ENCODE data around the gene BCAS1.
A peak's percentile ranks its signal among the peaks of the same experiment; 100 is the strongest.

The BCAS1 gene

GRCh38 chr20:54047720-54048119, 22.7 kb downstream of the BCAS1 start:
- DNase-seq: no peak
- H3K4me3 Mint-ChIP-seq: no peak overlapping the region
- H3K27me3 Mint-ChIP-seq: peaks cover 13 to 29% of the 10 kb centered on the region in 2 donors
- no peaks in the 10 kb centered on the region for H3K9me3 Mint-ChIP-seq
- H3K36me3 Mint-ChIP-seq (ENCODE audit: insufficient read depth): peaks cover 2% of the 10 kb centered on the region
- peaks cover 3 to 8% of the 10 kb centered on the region in 2 donors for H3K4me1 Mint-ChIP-seq (ENCODE audit: low read depth in 2 of 2)
- no peak for ATAC-seq (replicated peaks)
- peak overlapping the region in 1 of 2 donors; percentile 32 for H3K27ac Mint-ChIP-seq

- ATAC-seq (replicated peaks): no peak
- Mint-ChIP-seq H3K27me3 (peaks cover 8 to 25% of the 10 kb centered on the region in 2 donors), H3K4me1 (ENCODE audit: low read depth in 2 of 2) (peaks cover 3 to 8% of the 10 kb centered on the region in 2 donors), H3K36me3 (ENCODE audit: insufficient read depth) (peaks cover 2% of the 10 kb centered on the region), H3K9me3 (no peaks in the 10 kb centered on the region), H3K27ac (no peak overlapping the region), H3K4me3 (no peak overlapping the region)
- DNase-seq: no peak
Observed at GRCh38 chr20:54047048-54047447, 23.3 kb downstream of the BCAS1 start.

- Mint-ChIP-seq H3K4me1 (ENCODE audit: low read depth in 2 of 2) (peaks cover 3 to 8% of the 10 kb centered on the region in 2 donors), H3K4me3 (no peak overlapping the region), H3K27ac (no peak overlapping the region), H3K9me3 (no peaks in the 10 kb centered on the region), H3K36me3 (ENCODE audit: insufficient read depth) (peaks cover 2% of the 10 kb centered on the region), H3K27me3 (peaks cover 25 to 28% of the 10 kb centered on the region in 2 donors)
- DNase-seq (no peak), ATAC-seq (replicated peaks) (no peak)
Observed at GRCh38 chr20:54044156-54044555, 26.2 kb downstream of the BCAS1 start.

GRCh38 chr20:54043076-54043967, 27.1 kb downstream of the BCAS1 start:
- no peaks in the 10 kb centered on the region for H3K9me3 Mint-ChIP-seq
- no peak overlapping the region for H3K27ac Mint-ChIP-seq
- peaks cover 2% of the 10 kb centered on the region for H3K36me3 Mint-ChIP-seq (ENCODE audit: insufficient read depth)
- ATAC-seq (replicated peaks) (no peak), DNase-seq (no peak)
- H3K27me3 Mint-ChIP-seq: peaks cover 26 to 36% of the 10 kb centered on the region in 2 donors
- H3K4me3 Mint-ChIP-seq: no peak overlapping the region
- H3K4me1 Mint-ChIP-seq (ENCODE audit: low read depth in 2 of 2): peaks cover 3 to 8% of the 10 kb centered on the region in 2 donors

- DNase-seq (no peak), ATAC-seq (replicated peaks) (no peak)
- Mint-ChIP-seq H3K27ac (no peak overlapping the region), H3K9me3 (no peaks in the 10 kb centered on the region), H3K4me3 (no peak overlapping the region), H3K27me3 (peaks cover 30 to 41% of the 10 kb centered on the region in 2 donors), H3K36me3 (ENCODE audit: insufficient read depth) (no peaks in the 10 kb centered on the region), H3K4me1 (ENCODE audit: low read depth in 2 of 2) (no peaks in the 10 kb centered on the region)
Observed at GRCh38 chr20:54042021-54042420, 28.4 kb downstream of the BCAS1 start.

GRCh38 chr20:54041336-54041735, 29.1 kb downstream of the BCAS1 start:
- H3K4me3 Mint-ChIP-seq: no peak overlapping the region
- no peak overlapping the region for H3K27ac Mint-ChIP-seq
- no peak for DNase-seq
- H3K36me3 Mint-ChIP-seq (ENCODE audit: insufficient read depth): no peaks in the 10 kb centered on the region
- H3K9me3 Mint-ChIP-seq: no peaks in the 10 kb centered on the region
- no peaks in the 10 kb centered on the region for H3K4me1 Mint-ChIP-seq (ENCODE audit: low read depth in 2 of 2)
- ATAC-seq (replicated peaks): no peak
- peaks cover 30 to 41% of the 10 kb centered on the region in 2 donors for H3K27me3 Mint-ChIP-seq

- DNase-seq (no peak), ATAC-seq (replicated peaks) (no peak)
- Mint-ChIP-seq H3K27me3 (peaks cover 30 to 41% of the 10 kb centered on the region in 2 donors), H3K4me1 (ENCODE audit: low read depth in 2 of 2) (no peaks in the 10 kb centered on the region), H3K9me3 (no peaks in the 10 kb centered on the region), H3K4me3 (no peak overlapping the region), H3K27ac (no peak overlapping the region), H3K36me3 (ENCODE audit: insufficient read depth) (no peaks in the 10 kb centered on the region)
Observed at GRCh38 chr20:54040531-54040930, 29.9 kb downstream of the BCAS1 start.

- H3K4me1 Mint-ChIP-seq (ENCODE audit: low read depth in 2 of 2): no peaks in the 10 kb centered on the region
- H3K36me3 Mint-ChIP-seq (ENCODE audit: insufficient read depth): no peaks in the 10 kb centered on the region
- DNase-seq (no peak), ATAC-seq (replicated peaks) (no peak)
- peaks cover 39 to 47% of the 10 kb centered on the region in 2 donors for H3K27me3 Mint-ChIP-seq
- H3K27ac Mint-ChIP-seq: no peak overlapping the region
- H3K9me3 Mint-ChIP-seq: no peaks in the 10 kb centered on the region
- H3K4me3 Mint-ChIP-seq: no peak overlapping the region
Observed at GRCh38 chr20:54038961-54039360, 31.4 kb downstream of the BCAS1 start.

GRCh38 chr20:54037525-54037924, 32.9 kb downstream of the BCAS1 start:
- Mint-ChIP-seq H3K27ac (no peak overlapping the region), H3K9me3 (peaks cover 2 to 7% of the 10 kb centered on the region in 2 donors), H3K36me3 (ENCODE audit: insufficient read depth) (no peaks in the 10 kb centered on the region), H3K4me3 (no peak overlapping the region), H3K27me3 (peaks cover 47 to 59% of the 10 kb centered on the region in 2 donors), H3K4me1 (ENCODE audit: low read depth in 2 of 2) (no peaks in the 10 kb centered on the region)
- no peak for ATAC-seq (replicated peaks)
- no peak for DNase-seq

- H3K36me3 Mint-ChIP-seq (ENCODE audit: insufficient read depth): no peaks in the 10 kb centered on the region
- no peaks in the 10 kb centered on the region for H3K4me1 Mint-ChIP-seq (ENCODE audit: low read depth in 2 of 2)
- DNase-seq (no peak), ATAC-seq (replicated peaks) (no peak)
- H3K27ac Mint-ChIP-seq: no peak overlapping the region
- no peak overlapping the region for H3K4me3 Mint-ChIP-seq
- H3K9me3 Mint-ChIP-seq: peaks cover 2 to 17% of the 10 kb centered on the region in 2 donors
- H3K27me3 Mint-ChIP-seq: peaks cover 70 to 75% of the 10 kb centered on the region in 2 donors
Observed at GRCh38 chr20:54029643-54030042, 40.8 kb downstream of the BCAS1 start.

GRCh38 chr20:54029176-54029575, 41.2 kb downstream of the BCAS1 start:
- no peak for ATAC-seq (replicated peaks)
- H3K4me3 Mint-ChIP-seq: no peak overlapping the region
- peaks cover 70 to 75% of the 10 kb centered on the region in 2 donors for H3K27me3 Mint-ChIP-seq
- H3K4me1 Mint-ChIP-seq (ENCODE audit: low read depth in 2 of 2): no peaks in the 10 kb centered on the region
- H3K9me3 Mint-ChIP-seq: peaks cover 2 to 17% of the 10 kb centered on the region in 2 donors
- no peaks in the 10 kb centered on the region for H3K36me3 Mint-ChIP-seq (ENCODE audit: insufficient read depth)
- no peak overlapping the region for H3K27ac Mint-ChIP-seq
- no peak for DNase-seq

- no peak overlapping the region for H3K4me3 Mint-ChIP-seq
- no peaks in the 10 kb centered on the region for H3K36me3 Mint-ChIP-seq (ENCODE audit: insufficient read depth)
- H3K27ac Mint-ChIP-seq: no peak overlapping the region
- no peaks in the 10 kb centered on the region for H3K4me1 Mint-ChIP-seq (ENCODE audit: low read depth in 2 of 2)
- H3K9me3 Mint-ChIP-seq: peaks cover 2 to 17% of the 10 kb centered on the region in 2 donors
- ATAC-seq (replicated peaks) (no peak), DNase-seq (no peak)
- peaks cover 66 to 75% of the 10 kb centered on the region in 2 donors for H3K27me3 Mint-ChIP-seq
Observed at GRCh38 chr20:54028276-54029011, 42.0 kb downstream of the BCAS1 start.

- H3K9me3 Mint-ChIP-seq: peaks cover 0 to 12% of the 10 kb centered on the region in 2 donors
- H3K27ac Mint-ChIP-seq: no peak overlapping the region
- H3K27me3 Mint-ChIP-seq: peaks cover 59 to 68% of the 10 kb centered on the region in 2 donors
- H3K36me3 Mint-ChIP-seq (ENCODE audit: insufficient read depth): no peaks in the 10 kb centered on the region
- no peak overlapping the region for H3K4me3 Mint-ChIP-seq
- H3K4me1 Mint-ChIP-seq (ENCODE audit: low read depth in 2 of 2): no peaks in the 10 kb centered on the region
- ATAC-seq (replicated peaks): no peak
- DNase-seq: no peak
Observed at GRCh38 chr20:54027704-54028103, 42.7 kb downstream of the BCAS1 start.
